Stimulated activated CD8-positive, alpha-beta memory T cell treated with anti-CD3 and anti-CD28 coated beads, Interleukin-7, amount 100 ng/mL, for 48 hours (primary cell): ENCODE data around the gene PSRC1.

Source experiments
- DNase-seq, 2 donors: peaks; one replicate each; pipeline ENCODE4 v3.0.0-alpha.2; 2020; ENCODE audit warnings: low read depth in 1 of 2; ENCODE audit errors: extremely low read depth in 1 of 2

Gene PSRC1

GRCh38 chr1:109248797-109249629 lies 33.9 kb downstream of the PSRC1 start, which contains the start of gene CELSR2:
CELSR2 (plus strand) TSS chr1:109249539; CDS start chr1:109250080, 541 bp downstream.
- peak; percentile 26 to 34 for DNase-seq

DNA sequence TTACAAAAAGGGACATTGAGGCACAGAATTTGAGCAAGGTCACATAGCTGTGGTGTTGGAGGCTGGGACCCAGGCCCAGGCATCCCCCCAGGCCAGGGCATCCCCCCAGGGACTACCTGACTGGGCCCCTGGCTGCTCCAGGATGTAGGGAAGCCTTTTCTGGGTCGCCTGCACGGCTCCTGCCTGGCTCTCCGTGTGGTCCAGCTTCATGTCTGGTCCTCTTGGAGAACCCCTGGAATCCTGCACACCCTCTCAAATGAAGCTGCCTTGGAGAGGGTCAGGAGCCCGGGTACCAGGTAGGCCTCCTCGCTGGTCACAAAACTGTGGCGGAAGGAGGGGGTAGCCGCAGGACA lies 34.5 kb downstream of the PSRC1 start:
- DNase-seq: no peak

GRCh38 chr1:109247401-109248365 lies 35.3 kb downstream of the PSRC1 start:
- DNase-seq: no peak

- DNase-seq: no peak
These were observed 36.8 kb downstream of the PSRC1 start for GRCh38 chr1:109246141-109246551.

- DNase-seq: no peak
These were observed 38.9 kb downstream of the PSRC1 start for GRCh38 chr1:109243860-109244552.

DNA sequence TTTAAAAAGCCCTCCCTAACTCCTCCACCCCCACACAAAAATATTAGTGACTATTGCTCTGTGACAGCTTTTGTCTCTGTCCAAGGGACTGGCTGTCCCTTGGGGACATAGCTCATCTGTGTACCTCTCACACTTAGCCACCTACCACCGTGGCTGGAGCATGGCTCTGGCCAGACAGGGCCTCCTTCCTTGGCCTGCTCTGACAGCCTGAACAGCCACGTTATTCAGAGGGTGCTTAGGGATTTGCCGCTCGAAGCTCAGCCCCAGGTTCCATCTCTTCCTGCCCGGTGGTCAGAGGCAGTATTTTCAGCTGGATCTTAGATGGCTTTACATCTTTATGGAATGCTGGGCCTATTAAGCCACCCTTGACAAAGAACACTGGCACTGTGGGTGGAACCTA lies 39.7 kb downstream of the PSRC1 start:
- DNase-seq: no peak

DNA sequence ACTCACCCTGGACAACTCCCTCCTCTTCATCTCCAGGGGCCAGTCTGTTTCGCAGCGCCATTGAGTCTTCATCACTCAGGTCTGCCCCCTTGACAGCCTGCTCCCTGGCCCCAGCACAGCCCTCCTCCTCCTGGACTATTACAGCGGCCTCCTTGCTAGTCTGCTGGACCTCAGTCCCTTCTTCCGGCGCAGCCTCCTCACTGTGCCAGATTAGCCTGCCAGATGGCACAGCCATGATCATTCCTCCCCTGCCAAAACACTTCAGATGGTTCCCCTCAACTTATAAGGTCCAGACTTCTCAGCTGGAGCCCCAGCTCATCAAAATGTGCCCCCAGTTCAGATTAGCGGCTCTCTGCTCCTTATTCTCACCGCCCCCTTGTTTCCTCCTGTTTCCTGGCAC lies 40.6 kb downstream of the PSRC1 start:
- DNase-seq: no peak

GRCh38 chr1:109241841-109242345 lies 41.1 kb downstream of the PSRC1 start:
- no peak for DNase-seq

GRCh38 chr1:109241344-109241743 lies 41.6 kb downstream of the PSRC1 start:
- no peak for DNase-seq

DNA sequence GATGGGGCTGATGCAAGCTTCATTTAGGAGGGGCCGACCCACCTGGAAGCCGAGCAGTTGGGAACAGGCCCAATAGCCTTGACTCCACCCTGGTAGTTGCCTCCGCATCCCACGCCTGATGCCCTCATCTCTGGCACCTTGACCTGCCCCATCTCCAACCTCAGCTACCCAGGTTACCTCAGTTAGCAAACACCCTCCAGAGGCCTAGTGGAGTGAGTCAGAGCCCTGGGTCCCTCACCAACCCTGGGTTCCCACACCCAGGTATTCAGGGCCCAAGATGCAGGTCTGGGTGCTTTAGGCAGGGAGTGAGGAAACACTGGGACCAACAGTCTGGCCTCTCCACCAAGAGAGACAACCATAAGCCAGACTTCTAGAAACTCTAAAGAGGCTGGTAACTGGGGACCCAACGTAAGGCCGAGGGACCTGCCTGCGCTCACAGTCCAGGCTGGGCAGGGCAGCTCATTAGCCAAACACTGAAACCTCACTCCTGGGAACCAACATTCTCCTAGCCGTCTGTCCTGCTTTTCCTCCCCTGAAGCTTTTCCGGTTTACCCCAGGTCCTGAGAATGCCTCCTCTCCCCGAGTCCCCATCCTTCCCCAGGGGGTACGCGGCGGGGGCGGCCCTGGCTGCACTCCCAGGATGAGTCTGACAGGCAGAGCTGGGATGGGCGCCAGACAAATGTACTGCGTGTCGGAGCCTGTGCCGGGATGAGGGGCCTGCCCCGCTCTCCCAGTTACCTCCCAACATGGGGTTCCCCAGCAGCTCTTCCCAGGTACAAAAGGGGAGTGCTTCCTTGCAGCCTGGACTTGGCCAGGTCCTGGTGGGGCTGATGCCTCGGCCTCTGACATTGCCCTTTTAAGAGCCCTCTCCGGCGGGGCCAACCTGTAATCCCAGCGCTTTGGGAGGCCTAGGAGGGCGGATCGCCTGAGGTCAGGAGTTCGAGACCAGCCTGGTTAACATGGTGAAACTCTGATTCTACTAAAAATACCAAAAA lies 42.5 kb downstream of the PSRC1 start:
- no peak for DNase-seq

DNA sequence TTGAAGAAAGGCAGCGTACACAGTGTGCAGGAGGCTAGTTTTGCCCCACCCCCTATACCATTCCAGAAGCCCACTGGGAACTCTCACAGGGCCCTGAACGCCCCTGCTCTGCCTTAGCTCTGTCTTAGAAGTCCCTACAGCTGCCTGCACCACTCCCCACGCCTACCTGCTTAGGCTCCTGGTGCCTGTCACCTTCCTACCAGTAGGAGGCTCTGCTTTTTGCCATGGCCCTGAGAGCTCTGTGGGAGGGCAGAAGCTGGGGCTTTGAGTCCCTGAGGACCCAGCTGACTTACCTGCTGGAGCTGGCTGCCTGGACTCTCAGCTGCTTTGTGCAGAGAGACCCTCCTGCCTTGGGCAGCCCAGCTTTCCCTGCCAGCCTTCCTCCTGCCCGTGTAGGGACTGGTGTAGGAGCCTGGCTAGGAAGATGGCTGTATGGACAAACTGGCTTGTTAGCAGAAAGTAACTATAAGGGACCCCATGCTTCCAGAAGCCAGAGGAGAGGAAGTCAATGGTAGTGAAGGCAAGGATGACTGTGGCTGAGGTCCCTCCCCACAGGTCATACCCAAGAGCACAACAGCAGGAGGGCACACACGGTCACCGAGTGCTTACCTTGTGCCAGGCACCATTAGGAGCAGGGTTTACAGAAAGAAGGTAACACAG lies 43.4 kb downstream of the PSRC1 start:
- DNase-seq: peak in 1 of 2 donors; percentile 24

DNA sequence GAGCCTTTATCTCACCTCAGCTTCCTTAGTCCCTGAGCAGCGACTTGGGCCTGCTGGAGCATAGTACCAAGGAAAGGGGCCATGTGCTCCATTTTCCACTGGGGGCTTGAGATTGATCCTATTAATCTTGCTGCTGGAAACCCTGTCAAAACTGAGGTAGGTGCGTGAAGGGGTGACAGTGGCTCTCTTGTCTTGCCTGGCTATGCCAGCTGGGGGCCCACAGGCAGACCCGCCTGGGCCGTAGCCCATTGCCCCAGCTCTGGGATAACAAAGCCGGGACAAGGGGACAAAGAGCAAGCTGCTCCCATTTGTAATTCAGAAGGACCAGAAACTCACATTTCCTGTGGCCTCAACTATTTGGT lies 43.9 kb downstream of the PSRC1 start:
- DNase-seq: no peak

DNA sequence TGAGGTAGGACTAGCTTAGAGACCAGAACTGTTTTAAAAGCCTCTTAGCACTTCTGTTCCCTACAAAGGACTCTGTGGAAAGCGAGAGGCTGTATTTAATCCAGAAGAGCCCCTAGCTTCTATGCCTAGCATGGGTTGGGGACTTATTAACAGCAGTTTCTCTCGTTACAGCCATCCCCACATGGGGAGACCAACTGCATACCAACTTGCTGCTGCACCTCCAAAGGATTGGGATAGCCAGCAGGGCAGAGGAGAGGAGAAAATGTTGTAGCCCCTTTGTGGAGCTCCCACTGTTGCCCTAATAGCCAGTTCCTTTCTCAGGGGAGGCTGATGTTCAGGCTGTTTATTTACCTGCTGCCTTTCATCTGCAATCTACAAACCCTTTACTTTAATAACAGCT lies 44.6 kb downstream of the PSRC1 start:
- DNase-seq: no peak

- DNase-seq: no peak
These were observed 45.4 kb downstream of the PSRC1 start for GRCh38 chr1:109237512-109237911.

DNA sequence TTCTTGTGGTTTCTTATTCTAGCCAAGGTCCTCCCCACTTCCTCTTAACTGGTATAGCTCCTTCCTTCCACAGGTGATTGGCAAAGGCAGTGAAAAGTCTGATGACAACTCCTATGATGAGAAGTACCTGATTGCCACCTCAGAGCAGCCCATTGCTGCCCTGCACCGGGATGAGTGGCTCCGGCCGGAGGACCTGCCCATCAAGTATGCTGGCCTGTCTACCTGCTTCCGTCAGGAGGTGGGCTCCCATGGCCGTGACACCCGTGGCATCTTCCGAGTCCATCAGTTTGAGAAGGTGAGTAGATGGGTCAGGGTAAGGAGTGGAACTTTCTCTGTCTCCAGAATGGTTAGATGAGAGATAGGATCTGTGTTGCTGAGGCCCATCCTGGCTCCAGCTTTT lies 47.8 kb downstream of the PSRC1 start:
- DNase-seq: no peak

DNA sequence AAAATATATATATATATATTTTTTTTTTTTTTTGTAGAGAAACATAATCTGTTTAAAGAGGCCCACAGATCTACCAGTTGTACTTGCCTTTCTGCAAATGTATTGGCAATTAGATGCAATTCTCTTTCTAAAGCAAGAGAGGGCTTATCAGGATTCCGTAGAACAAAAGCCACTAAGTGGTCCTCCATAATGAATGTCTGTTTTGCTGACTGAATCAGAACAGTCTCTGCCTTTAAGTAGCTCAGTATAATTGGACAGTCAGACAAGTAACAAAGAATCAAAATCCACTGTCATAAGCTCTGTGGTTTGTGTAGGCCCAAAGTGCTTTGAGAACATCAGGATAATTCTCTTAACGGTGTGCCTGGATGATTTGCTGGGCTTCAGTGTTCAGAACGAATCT lies 51.9 kb downstream of the PSRC1 start:
- no peak for DNase-seq
